ENCODE measurements around the gene SNRPD2.

GRCh38 chr19:45674946-45675345 is 16.8 kb downstream of the SNRPD2 start:
- TF ChIP-seq EP300 (IDR thresholded peaks at IDR 0.05; ENCODE audit: borderline replicate concordance) (no peak), TCF12 (IDR thresholded peaks at IDR 0.05; ENCODE audit: low read depth) (no peak), REST (IDR thresholded peaks at IDR 0.05; ENCODE audit: low read depth) (no peak), NFIC (IDR thresholded peaks at IDR 0.05) (no peak), CEBPB (IDR thresholded peaks at IDR 0.05) (no peak), EGR1 (IDR thresholded peaks at IDR 0.05) (no peak), USF1 (IDR thresholded peaks at IDR 0.05) (no peak), TAF1 (IDR thresholded peaks at IDR 0.05; ENCODE audit: low read depth) (no peak), FOXM1 (IDR thresholded peaks at IDR 0.05; ENCODE audit: borderline replicate concordance, low read depth) (no peak), CREB1 (IDR thresholded peaks at IDR 0.05; ENCODE audit: low read depth) (no peak), RAD21 (IDR thresholded peaks at IDR 0.05; ENCODE audit: low read depth) (no peak)

Data from Ishikawa (cell line).